ENCODE measurements around the gene GRWD1.
A peak's percentile ranks its signal among the peaks of the same experiment; 100 is the strongest.
"Not testable (repeated sequence)": the region's sequence is repeated elsewhere in the genome, so short reads cannot be mapped to it uniquely, and the experiment has no call there.

Gene GRWD1

DNA sequence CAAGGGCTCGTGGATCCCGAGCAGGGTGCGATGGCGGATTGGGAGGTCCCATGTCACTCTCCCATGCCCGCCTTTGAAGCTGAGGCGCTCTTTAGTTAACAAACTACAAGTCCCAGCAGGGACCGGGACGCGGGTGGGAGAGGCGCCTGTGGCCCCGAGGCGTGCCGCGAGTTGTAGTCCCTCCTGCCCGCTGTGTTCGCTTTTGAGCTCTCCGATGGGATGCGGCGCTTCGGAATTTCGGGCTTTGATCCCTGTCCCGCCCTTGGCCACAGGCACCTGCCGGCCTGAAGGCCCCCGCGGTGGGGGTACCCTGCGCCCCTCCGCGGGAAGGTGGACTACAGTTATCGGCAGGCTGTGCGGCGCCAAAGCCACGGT is 34.4 kb downstream of the GRWD1 start:
- DNase-seq = peak; percentile 41

DNA sequence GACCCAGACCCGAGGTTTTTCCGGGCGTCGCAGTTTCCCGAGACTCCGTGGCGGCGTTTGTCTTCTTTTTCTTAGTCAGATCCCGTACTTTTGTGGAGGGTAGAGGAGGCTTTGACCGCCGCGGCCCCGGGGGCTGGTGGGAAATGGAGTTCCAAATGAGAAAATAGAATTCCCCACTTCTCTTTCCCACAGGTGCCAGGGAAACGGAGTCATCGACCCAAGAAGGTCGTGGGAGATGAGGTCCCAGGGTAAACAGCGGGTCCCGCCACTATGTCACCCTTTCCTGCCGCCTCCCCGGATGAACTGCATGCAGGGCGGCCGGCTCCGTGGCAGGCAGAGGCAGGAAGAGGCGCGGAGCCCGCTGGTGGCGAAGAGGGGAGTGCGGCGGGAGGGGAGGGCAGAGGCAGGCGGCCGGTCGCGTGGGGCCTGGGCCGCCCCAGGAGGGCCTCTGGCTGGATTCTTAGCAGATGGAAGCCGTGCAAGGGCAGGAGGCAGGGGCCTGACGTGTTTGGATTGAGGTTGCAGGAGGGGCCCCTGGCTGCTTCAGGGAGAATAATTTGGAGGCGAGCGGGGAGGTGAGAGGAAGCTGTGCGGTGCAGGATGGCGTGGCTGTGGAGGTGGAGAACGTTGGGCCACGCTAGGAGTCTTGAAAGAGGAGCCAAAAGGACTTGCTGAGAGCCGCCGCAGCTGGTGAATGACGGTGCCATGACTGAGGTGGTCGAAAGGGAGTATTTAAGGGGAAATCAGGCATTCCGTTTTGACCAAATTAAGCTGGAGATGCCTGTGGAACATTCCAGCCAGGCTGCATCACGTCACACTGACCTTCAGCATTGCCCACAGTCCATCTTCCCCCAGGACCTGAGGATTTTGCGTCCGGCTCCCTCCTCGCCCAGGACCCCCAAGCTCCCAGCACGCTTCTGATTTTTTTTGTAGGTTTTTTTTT is 35.0 kb downstream of the GRWD1 start:
- DNase-seq = peak; percentile 62

DNA sequence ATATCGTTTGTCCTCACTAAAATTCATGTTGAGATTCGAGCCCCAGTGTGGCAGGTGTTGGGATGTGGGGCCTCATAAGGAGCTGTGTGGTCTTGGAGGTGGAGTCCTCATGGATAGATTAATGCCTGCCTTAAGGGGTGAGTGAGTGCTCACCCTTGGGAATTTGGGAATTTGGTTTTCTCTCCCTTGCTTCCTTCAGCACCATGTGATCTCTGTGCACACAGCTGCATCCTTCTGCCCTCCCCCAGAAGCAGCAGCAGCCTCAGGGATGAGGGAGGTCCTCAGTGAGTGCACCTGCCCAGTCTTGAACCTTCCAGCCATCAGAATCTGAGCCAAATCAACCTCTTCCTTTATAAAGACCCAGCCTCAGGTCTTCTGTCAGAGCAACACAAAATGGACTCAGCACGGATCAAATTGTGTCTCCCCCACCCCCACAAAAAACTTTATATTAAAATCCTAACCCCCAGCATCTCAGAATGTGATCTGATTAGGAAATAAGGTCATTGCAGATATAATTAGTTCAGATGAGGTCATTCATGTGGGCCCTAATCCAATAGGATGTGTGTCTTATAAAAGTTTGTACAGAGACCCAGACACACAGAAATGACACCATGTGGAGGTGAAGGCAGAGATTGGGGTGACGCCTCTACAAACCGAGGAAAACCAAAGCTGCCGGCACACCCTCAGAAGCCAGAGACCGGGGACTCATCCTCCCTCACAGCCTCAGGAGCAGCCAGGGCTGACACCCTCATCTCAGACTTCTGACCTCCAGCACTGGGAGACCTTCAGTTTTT is 36.3 kb downstream of the GRWD1 start:
- DNase-seq = peak; percentile 60

DNA sequence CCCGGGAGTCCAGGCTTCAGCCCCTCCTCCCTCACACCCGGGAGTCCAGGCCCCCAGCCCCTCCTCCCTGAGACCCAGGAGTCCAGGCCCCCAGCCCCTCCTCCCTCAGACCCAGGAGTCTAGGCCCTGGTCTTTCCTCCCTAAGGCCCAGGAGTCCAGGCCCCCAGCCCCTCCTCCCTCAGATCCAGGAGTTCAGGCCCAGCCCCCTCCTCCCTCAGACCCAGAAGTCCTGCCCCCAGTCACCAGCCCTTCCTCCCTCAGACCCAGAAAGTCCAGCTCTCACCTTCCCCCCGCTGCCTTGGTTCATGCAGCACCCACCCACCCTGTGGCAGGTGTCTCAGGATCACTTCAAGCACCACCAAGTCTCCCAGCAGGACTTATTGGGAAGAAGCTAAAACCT is 37.5 kb downstream of the GRWD1 start:
- no peak for DNase-seq

DNA sequence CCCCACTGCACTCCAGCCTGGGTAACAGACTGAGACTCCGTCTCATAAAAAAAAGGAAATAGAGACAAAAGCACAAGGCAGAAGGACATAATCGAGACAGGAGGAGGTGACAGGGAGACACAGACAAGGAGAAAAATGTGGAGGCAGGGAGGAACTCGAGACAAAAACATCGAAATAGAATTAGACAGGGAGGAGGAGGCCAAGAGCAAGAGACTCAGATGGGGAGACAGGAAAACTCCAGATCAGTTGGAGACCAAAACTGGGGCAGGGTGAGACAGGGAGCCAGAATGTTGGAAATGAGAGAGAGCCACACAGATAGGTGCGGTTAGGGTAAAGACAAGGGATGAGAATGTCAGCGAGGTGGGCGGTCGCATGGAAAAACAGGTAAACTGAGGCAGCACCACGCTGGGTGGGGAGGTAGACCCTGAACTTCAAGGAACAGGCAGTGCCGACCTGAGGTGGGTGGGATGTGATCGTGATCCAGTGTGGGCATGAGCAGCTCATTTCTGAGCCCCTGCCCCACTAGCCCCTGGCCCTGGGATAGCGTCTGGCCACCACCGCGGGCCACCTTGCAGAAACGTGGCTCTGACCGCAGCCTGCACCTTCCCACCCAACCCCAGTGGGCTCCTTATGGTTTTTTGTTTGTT is 38.6 kb downstream of the GRWD1 start:
- DNase-seq = no peak

DNA sequence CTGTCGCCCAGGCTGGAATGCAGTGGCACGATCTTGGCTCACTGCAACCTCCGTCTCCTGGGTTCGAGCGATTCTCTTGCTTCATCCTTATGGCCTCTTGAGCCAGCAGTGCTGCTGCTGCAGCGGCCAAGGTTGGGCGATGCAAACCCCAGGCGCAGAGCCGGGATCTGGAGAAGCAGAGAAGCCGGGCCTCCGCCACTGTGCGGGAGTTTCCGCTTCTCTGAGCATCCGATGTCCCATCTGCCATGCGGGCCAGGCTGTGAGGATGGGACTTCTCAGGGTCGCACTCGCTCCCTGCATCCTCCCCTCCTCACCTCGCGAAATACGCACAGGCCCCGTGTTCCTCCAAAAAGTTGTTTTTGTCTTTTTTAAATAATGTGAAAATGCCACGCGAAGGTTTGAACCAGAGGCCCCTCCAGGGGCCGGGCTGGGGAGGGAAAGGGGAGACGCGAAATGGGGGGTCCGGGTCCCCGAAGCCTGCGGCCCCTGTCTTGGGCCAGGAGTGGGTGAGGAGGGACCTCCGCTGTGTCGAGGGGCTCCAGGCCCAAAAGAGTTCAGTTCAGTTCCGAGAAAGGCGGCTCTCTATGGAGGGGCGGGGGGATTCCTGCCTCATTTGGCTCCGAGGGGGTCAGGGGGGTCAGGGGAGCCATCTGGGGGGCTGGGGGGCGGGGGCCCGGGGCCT is 39.3 kb downstream of the GRWD1 start:
- DNase-seq = no peak

DNA sequence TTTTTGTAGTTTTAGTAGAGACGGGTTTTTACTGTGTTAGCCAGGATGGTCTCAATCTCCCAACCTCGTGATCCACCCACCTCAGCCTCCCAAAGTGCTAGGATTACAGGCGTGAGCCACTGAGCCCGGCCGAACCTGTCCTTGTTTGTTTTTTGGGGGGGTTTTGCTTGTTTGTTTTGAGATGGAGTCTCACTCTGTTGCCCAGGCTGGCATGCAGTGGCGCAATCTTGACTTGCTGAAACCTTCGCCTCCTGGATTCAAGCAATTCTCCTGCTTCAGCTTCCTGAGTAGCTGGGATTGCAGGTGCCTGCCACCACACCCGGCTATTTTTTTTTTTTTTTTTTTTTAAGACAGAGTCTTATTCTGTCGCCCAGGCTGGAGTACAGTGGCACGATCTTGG is 40.9 kb downstream of the GRWD1 start:
- DNase-seq = not testable (repeated sequence)

DNA sequence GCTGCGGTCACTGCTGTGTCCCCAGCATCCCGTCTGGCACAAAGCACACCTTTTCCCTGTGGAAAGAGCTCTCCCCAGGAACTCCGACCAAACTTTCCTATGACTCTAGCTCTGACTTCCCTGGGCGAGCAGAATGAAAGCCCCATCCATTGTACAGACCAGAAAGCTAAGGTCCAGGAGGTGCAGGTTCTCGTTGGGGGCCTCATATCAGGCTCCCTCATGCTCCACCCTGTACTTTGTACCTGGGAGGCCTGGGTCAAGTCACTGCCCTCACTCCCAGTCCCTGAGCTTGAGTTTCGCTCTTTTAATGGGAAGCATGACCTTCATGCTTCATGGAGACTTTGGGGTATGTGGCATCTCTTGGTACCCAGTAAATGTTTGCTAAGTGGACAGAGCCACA is 41.8 kb downstream of the GRWD1 start:
- no peak for DNase-seq

DNA sequence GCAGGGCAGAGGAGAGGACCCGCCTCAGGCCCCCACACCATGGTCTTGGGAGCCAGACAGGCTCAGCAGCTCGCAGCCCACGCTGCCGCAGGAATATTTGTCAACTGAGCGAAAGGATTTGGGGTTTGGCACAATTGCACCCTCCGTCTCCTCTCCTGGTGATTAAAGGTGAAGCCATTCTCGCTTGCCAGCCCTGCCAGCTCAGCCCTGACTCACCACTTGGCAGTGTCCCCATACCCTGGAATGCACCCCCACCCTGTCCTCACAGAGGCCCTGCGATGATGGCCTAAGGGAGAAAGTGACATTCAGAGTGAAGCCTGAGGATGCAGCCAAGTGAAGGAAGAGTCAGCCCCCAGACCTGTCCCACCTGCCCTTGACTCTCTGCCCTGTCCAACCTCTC is 42.2 kb downstream of the GRWD1 start:
- DNase-seq = peak; percentile 87

DNA sequence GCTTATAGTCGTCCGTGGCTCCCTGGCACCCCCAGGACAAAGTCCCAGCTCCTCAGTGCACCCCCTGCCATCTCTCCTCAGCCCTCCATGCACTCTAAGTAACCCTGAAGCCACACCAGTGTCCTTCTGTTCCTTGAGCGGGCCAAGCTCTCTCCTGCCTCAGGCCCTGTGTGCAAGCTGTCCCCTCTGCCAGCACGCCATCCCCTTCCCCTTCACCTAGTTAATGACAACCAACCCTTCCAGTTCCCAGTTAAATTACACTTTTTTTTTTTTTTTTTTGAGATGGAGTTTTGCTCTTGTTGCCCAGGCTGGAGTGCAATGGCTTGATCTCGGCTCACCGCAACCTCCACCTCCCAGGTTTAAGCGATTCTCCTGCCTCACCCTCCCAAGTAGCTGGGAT is 42.7 kb downstream of the GRWD1 start:
- not testable (repeated sequence) for DNase-seq

DNA sequence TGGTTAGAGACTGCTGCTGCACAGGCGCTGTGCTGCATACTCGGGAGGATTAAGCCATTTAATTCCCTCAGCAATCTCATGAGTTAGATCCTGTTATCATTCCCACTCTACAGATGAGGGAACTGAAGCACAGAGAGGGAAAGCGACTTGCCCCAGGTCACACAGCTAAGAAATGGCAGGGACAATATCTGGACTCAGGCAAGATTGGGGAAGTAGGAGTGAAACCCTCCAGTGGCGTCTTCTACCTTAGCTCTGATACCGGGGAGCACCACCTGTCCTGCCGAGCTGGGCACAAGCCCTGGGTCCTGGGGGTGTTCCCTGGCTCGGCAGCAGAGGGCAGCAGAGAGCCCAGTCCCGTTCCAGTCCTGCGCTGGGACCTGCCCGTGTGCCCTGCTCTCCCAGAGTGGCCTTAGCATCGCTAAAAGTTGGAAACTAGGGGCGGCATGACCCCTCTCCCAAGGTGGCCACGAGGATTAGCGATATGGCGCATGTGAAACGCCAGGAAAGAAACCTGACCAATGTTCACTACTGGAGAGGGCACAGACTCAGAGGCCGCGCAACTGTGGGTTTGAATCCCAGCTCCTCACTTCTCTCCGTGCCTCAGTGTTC is 43.9 kb downstream of the GRWD1 start:
- peak; percentile 53 for DNase-seq

DNA sequence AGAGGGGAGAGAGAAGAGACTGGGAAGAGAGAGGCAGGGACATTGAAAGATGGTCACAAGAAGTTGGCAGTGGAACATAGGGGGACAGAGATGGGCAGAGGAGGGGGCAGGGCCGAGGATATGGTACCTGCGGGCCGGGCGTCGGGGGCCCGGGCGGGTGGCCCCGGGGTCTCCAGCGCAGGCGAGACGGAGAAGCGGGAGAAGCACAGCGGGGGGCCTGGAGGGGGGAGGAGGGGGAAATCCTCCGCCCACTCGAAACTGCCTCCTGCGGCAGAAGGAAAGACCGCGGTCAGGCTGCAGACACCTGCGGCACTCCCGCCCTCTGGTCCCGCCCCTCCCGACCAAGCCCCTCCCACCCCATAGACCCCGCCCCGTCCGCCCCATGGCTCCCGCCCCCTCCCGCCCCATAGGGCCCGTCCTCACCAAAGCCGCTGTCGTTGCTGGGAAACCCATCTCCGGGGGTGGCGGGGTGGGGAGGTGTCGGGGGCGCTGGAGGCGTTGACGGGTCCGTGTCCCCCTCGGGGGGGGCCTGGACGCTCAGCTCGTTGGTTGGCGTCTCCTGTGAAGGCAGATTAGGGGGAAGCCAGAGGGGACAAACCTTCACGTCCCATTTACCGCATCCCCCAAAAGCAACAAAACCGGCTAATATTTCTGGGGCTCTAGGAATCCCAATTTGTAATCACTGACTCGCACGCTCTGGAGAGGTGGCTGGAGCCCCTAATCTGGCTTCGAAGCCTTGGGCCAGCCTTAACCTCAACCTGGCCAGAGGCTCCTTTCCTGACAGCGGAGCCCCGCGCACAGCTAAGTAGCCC is 45.4 kb downstream of the GRWD1 start:
- no peak for DNase-seq

DNA sequence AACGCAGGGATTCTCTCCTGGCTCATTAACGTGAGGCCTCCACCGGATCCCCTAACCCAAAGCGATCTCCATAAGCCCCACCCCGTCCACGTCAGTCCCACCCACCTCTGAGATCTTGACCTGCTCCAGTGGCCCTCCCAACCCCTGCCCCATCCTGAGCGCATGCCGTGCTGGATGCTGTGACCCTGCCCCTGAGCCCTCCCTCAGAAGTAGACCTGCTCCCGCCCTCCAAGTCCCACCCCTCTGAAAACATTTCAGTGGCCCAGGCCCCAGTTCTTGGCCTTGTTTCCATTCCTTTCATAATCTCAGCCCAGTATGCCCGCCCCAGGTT is 46.0 kb downstream of the GRWD1 start:
- no peak for DNase-seq

DNA sequence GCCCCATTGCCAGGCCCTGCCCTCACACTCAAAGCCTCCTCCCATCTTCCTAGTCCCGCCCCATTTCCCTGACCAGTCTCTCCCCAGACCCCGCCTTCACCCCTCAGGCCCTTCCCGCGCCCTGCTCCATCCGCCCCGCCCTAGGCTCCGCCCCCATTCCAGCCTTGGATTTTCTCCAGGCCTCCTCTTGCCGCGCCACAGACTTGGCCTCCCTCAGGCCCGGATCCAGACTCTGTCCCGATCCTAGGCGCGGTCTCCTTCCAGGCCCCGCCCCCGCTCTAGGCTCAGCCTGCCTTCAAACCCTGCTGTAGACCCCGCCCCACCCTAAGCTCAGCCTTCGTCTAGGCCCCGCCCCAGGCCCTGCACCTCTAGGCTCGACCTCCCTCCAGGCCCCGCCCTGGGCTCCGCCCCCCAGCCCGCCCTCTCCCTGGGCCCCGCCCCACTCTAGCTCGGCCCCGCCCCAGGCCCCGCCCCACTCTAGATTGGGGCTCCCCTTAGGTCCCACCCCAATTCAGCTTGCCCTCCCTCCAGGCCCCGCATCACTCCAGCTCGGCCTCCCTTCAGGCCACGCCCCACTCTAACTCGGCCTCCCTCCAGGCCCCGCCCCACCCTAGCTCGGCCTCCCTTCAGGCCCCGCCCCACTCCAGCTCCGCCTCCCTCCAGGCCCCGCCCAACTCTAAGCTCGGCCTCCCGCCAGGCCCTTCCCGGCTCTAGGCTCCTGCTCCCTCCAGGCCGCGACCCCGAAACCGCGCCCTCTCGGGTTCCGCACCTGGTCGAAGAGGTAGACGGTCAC is 47.3 kb downstream of the GRWD1 start:
- peak; percentile 96 for DNase-seq

DNA sequence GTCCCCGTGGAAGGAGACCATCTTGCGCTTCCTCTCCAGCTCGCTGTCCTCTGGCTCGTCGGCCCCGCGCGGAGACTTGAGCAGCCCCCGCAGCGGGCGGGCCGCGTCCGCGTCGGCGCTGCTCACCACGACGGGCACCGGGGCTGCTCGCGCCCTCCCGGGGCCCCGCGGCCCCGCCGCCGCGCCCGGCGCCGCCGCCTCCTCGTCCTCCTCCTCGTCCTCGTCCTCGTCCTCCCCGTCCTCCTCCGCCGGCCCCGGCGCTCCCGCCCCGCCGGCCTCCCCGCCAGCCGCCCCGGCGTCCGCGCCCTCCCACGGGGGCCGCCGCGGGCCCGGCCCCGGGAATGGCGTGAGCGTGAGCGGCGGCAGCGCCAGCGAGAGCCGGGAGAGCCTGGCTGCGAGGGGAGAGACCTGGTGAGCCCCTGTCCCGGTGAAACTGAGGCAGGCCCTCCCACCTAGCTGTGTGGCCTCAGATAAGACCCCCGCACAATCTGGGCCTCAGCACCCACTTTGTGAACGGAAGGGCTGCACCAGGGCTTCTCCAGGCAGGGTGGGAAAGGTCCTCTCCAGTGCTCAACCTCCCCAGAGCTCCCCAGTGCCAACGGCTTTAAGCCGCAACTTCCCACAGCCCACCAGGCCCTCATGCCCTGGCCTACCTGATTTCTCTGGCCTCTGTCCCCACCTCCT is 48.1 kb downstream of the GRWD1 start:
- DNase-seq = no peak

DNA sequence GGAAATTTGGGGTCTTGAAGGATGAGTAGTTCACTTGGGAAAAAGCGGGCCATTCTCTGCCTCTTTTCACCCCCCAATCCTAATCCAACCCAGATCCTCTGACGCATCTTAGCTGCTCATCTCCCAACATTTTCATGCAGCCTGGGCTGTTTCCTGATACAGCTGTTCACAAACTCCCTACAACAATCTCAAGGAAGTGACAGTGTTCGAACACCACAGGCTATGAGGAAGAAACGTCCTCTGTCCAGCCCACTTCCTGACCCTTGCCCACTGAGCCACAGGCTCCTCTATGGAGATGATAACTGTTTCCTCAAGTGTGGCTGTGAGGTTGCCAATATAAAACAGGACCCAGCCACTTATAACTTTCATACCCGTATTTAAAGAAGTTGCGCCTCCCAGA is 49.6 kb downstream of the GRWD1 start:
- DNase-seq = no peak

DNA sequence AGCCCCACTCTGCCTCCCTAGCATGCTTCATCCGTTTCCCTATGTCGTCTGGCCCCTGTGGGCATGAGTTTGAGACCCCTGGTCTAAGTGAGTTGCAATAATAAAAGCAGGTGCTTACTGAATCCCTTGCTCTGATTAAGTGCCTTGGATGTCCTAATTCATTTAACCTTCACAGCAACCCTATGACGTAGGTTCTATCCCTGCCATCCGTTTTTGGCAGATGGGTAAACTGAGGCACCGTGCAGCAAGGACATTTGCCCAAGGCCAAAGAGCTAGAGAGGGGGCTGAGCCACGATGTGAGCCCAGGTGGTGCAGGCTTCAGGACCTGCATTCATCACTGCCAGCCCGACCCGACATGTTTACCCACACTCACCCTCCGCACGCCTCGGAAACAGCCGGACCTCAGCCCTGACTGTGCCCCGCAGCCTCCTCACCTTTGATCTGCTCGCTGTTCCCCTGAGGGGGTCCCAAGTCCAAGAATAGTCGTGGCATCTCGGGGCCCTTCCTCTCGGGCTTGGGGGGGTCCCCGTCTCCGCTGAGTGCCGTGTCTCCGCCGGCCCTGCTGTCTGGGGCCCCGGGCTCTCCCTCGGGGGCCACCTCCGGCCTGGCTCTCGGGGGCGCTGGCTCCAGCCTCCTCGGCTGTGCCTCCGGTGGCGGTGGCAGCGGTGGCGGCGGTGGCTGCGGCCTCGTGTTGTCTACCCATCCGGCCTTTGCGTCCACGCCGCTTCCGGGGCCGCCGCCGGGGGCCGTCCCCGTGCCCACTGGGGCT is 51.4 kb downstream of the GRWD1 start:
- DNase-seq = no peak

DNA sequence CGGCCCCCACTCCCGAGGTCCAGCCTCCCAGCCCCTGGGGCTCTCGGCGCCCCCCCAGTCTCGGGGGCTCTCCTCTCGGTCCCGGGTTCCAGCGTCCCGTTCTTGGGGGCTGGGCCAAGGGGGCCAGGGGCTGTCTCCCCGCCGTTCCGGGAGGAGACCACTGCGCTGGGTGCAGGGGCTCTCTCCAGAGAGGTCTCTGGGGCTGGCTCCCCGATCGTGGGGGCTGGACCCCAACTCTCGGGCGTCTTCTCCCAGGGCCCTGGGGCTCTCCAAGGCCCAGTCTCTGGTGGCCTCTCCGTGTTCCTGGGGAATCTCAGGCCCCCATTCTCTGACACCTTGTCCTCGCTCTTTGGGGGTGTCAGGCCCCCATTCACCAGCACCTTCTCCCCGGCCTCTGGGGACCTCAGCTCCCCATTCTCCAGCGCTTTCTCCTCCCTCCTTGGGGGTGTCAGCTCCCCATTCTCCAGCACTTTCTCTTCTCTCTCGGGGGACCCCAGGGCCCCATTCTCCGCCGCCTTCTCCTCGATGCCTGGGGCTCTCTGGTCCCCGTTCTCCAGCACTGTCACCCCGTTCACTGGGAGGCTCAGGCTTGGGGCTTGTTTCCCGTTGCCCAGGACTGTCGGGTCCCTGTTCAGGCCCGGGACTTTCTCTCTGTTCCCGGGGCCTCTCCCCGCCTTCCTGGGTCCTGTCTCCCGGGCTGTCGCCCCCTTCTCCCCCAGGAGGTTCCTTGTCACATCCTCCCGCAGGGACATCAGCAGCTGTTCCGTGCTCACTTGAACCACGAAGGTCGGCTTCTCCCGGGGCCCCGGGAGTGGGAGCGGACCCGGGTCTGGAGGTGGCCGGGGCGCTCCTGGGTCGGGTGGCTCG is 52.2 kb downstream of the GRWD1 start:
- DNase-seq = no peak

Measured in fibroblast of skin of back (primary cell).